SHP77 (cell line): ENCODE measurements around the gene CLSTN3.
"Not testable (repeated sequence)": the region's sequence is repeated elsewhere in the genome, so short reads cannot be mapped to it uniquely, and the experiment has no call there.

ENCODE experiments used
- DNase-seq, 2 experiments: peaks; one replicate each; lab custom pipeline; 2025; lab: John Stamatoyannopoulos, UW

Gene CLSTN3

GRCh38 chr12:7103837-7104584 is 26.2 kb upstream of the CLSTN3 start:
- no peak for DNase-seq

DNA sequence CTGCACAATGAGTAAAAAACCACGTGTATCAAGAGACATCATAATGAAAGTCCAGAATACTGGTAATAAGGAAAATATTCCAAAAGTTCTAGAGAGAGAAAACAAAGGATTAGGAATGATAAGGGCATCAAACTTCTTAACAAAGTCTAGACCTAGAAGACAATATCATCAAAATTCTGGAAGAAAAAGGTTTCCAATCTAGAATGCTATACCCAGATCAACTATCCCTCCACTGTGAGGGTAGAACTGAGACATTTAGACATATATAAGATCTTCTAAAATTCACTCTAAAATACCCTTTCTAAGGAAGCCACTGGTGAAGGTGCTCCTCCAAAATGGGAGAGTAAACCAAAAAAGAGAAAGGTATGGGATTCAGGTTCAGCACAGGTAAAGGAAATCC is 24.1 kb upstream of the CLSTN3 start:
- no peak for DNase-seq

DNA sequence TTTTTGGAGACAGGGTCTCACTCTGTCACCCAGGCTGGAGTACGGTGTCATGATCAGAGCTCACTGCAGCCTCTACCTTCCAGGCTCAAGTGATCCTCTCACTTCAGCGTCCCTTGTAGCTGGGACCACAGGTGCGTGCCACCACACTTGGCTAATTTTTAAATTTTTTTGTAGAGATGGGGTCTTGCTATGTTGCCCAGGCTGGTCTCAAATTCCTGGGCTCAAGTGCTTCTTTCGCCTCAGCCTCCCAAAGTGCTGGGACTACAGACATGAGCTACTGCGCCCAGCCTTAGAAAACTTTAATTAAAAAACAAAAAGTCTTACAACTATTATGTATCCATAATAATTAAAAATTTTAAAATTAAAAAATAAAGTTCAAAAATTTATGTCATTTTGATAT is 23.0 kb upstream of the CLSTN3 start:
- not testable (repeated sequence) for DNase-seq

DNA sequence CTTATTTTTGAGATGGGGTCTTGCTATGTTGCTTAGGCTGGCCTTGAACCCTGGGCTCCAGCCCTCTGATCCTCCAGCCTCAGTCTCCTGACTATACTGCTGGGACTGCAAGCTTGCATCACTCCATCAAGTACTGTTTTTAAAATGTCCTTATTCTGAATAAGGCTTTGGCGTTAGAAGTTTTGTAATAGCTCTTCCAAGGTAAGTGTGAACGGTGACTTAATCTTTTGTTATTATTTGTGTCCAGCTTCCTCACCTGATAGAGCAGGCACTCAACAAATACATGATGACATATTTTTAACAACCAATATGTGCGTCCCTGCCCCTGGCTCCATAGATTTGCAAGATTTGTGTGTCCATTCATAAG is 22.6 kb upstream of the CLSTN3 start:
- DNase-seq = no peak

GRCh38 chr12:7108003-7108795 is 22.0 kb upstream of the CLSTN3 start:
- DNase-seq = peak; percentile 18 to 47

- DNase-seq = peak; percentile 37 to 41
These were observed 21.2 kb upstream of the CLSTN3 start, which contains the start of gene C1RL for GRCh38 chr12:7108796-7109571. Gene C1RL, minus strand, starts transcription at chr12:7109214. Its CDS starts 34 bp downstream, at chr12:7109180.

- no peak for DNase-seq
These were observed 20.6 kb upstream of the CLSTN3 start for GRCh38 chr12:7109572-7109920.

DNA sequence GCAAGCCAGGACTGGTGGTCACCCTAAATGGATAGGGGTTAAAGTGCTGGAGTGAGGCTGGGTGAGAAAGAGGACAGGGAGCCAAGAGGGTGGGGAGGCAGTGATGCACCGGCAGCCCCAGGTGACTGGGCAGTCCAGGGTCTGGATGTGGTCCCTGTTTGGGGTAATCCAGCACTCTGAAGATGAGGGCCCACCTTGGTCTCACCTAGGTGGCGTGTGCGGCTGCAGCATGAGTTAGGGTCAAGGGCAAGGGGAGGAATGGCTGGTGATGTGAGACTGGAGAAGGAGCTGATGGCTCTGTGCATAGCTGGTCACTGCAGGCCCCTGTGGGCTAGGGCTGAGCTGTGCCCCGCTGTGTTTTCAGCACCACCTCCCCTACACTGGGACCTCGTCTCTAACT is 19.5 kb upstream of the CLSTN3 start:
- DNase-seq = no peak

DNA sequence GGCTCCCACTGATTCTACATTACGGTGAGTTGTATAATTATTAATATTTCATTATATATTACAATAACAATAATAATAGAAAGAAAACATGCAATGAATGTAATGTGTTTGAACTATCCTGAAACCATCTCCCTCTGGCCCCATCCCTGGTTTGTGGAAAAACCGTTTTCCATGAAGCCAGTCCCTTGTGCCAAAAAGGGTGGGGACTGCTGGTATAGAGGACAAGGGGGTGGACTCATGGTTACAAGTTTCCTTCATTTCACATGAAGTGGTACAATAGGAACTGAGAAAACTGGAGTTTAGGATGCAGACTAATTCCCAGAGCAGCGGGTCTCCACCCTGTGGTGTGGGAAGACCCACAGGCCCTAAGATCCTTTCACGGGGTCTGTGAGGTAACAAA is 18.1 kb upstream of the CLSTN3 start:
- no peak for DNase-seq

DNA sequence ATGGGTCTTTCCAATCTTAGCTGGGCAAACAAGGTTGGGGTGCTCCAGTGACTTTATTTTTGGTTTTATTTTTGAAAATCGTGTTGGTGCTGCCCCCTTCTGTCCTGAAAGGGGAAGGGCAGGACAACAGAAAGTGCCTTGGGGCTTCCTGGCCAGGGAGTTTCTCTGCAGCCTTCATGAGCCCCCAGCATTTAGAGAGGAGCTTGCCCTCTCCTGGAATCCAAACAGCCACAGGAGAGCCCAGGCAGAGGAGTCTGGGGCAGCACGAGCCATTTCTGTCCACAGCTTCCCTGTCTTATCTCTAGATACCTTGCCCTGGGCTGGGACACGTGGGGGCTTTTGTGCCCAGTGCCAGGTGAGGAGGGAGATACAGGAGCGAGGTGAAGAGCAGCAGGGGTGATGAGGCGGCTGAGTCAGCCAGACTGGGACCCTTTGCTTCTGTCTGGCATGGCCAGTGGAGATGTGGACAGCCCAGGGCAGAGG is 16.7 kb upstream of the CLSTN3 start:
- no peak for DNase-seq

DNA sequence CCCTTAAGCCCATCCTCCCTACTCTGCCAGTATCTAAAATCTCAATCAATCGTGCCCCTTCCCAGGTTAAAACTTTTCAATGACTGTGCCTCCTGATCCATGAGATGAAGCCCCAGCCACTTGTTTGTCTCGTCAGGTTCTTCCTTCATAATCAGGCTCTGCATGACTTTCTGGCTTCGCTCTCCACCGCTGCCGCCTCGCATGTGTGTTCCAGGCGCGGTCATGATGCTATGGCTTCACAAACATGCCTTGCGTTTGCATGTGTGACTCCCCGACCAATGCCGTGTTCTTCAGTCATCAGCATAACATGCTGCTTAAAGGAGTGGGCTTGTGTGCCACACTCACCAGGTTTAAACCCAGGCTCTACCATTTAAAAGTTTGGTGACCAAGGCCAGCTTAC is 16.2 kb upstream of the CLSTN3 start:
- DNase-seq = no peak

GRCh38 chr12:7114851-7115250 is 15.3 kb upstream of the CLSTN3 start:
- no peak for DNase-seq

DNA sequence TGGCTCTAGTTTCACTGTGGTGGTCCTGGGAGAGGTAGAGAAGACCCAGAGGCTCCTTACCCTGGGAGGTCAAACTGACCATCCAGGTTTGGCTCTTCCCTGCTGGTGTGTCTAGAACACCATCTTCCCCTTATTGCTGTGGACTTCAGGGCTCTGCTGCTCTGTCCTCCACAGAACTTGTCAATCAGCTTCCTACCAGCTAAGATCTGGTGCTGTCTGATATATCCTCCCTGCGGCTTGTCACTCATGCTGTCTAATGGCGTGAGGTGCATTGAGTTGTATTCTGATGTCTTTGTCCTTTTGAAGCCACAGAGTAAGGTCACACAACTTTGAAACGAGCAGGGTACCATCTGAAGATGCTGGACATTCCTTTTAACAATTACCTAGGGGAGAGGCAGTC is 14.0 kb upstream of the CLSTN3 start:
- no peak for DNase-seq

DNA sequence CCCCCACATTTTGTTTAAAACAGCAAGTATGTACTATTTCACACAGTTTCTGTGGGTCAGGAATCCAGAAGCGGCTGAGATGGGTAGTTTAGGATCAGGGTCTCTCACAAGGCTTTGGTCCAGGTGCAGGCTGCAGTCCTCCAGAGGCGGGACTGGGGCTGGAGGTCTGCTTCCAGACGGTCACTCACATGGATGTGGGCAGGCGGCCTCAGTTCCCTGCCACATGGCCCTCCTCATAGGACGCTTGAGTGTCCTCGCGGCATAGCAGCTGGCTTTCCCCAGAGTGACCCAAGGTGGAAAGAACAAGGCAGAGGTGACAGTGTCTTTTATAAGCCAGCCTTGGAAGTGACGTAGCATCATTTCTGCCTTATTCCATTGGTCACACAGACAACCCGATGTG is 13.3 kb upstream of the CLSTN3 start:
- DNase-seq = no peak

DNA sequence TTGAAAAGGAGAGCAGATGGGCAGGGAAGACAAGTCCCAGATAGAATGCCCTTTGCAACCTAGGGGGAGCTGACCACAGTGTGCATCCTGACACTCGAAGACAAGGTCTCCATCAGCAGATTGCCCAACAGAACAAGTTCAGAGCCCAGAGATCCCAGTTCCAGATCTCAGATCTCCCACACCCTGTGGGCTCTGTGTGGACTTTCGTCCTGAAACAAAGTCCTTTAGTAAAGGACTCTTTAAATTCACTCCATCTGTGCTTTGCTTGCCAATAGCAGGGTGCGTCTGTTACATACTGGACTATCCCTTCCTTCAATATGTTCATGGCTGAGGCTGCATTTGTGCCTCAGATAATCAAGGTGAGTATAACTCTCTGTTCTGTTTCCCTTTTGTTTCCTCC is 12.5 kb upstream of the CLSTN3 start:
- DNase-seq = no peak

- no peak for DNase-seq
These were observed 11.3 kb upstream of the CLSTN3 start for GRCh38 chr12:7118881-7119280.

GRCh38 chr12:7120166-7120565 is 10.0 kb upstream of the CLSTN3 start:
- DNase-seq = no peak

GRCh38 chr12:7121324-7121723 is 8.8 kb upstream of the CLSTN3 start:
- DNase-seq = no peak

GRCh38 chr12:7122811-7123769 is 7.1 kb upstream of the CLSTN3 start:
- DNase-seq = no peak

DNA sequence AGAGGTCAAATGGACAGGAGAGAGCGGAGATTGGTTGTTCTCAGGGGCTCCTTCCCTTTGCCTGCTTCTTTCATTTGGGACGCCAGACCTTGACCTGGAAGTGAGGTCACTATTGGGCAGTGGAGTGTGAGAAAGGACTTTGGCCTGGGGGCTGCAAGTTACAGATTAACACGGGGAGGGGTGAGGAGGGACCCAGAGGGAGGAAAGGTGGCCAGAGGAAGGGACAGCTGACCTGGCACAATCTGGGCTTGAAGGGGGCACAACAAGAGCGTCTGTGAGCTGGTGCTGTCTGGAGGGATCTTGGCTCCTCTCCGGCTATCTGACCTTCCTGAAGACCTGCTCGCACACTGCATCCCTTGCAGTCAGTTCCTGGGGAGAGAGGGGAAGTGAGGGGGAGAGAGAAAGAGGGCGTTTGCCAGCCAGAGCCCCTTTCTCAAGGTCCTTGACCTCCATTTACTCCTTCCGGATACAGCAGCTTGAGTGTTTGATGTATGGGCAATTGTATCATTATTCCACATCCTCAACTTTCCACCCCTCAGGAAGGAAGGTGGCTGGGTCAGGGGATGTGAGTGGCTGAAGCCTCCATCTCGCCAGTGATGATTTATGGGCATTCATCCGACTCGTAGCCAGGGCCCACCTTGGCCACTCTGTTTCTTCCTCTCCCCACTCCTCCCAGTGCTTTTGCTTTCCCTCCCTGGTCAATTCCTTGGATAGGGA is 6.2 kb upstream of the CLSTN3 start:
- no peak for DNase-seq
